Caco-2 (cell line): ENCODE data around the gene CPA4. TPM values are rescaled to one million over a fixed set of nuclear protein-coding genes. Genes with fewer than 3 reads are reported as not detected.

ENCODE experiments used
- BruUV-seq: library from RNA; stranded (reverse); fragments of 400-500 nt; replicated peaks from 2 replicates; lab custom pipeline; 2021; lab: Mats Ljungman, UMichigan
- CTCF ChIA-PET: fragments of 300-600 bp; sonication (Branson Sonifier 250); formaldehyde crosslinking; loops from one replicate; lab custom pipeline; 2022; ENCODE audit warnings: antibody characterized with exemption; lab: Charles Lee
- POLR2A ChIA-PET: fragments of 300-600 bp; sonication (Branson Sonifier 250); formaldehyde crosslinking; loops from one replicate; lab custom pipeline; 2022; ENCODE audit warnings: antibody characterized with exemption; lab: Charles Lee
- DNase-seq, 2 experiments: peaks; one replicate each; pipeline versions ENCODE4 v3.0.0 to v3.0.0-alpha.2; 2020 to 2022
- H3K27me3 ChIP-seq: replicated peaks from 2 replicates; pipeline ENCODE4 v1.6.0; 2011; ENCODE audit warnings: low read length; ENCODE audit not compliant: control insufficient read depth, insufficient read depth
- H3K36me3 ChIP-seq: 2 replicates; pipeline ENCODE4 v1.5.1; 2011; ENCODE audit warnings: low read length; ENCODE audit not compliant: control insufficient read depth, insufficient read depth
- H3K4me1 ChIP-seq: fragments of 250-450 bp; sonication (Bioruptor Pico); 2 replicates; pipeline ENCODE4 v1.5.1; 2020; ENCODE audit warnings: mild to moderate bottlenecking
- H3K4me3 ChIP-seq: 2 replicates; pipeline ENCODE4 v1.5.1; 2011; ENCODE audit warnings: low read depth, mild to moderate bottlenecking, control low read depth, low read length
- H3K9me3 ChIP-seq: fragments of 250-450 bp; sonication (Bioruptor Pico); 2 replicates; pipeline ENCODE4 v1.5.1; 2020; ENCODE audit warnings: mild to moderate bottlenecking, moderate library complexity
- H3K27ac Mint-ChIP-seq: one replicate; pipeline ENCODE4 v1.8.0; 2022; ENCODE audit warnings: mixed read lengths; ENCODE audit not compliant: unreplicated experiment
- H3K27me3 Mint-ChIP-seq: one replicate; pipeline ENCODE4 v1.8.0; 2022; ENCODE audit warnings: mixed read lengths; ENCODE audit not compliant: insufficient read depth, unreplicated experiment
- H3K36me3 Mint-ChIP-seq: one replicate; pipeline ENCODE4 v1.8.0; 2022; ENCODE audit warnings: mild to moderate bottlenecking, mixed read lengths; ENCODE audit not compliant: insufficient read depth, unreplicated experiment
- H3K4me1 Mint-ChIP-seq: one replicate; pipeline ENCODE4 v1.8.0; 2022; ENCODE audit warnings: low read depth, mixed read lengths; ENCODE audit not compliant: unreplicated experiment
- H3K4me3 Mint-ChIP-seq: one replicate; pipeline ENCODE4 v1.8.0; 2022; ENCODE audit warnings: mild to moderate bottlenecking, moderate library complexity, mixed read lengths; ENCODE audit not compliant: unreplicated experiment
- H3K9me3 Mint-ChIP-seq: one replicate; pipeline ENCODE4 v1.8.0; 2022; ENCODE audit warnings: mixed read lengths; ENCODE audit not compliant: unreplicated experiment
- CTCF ChIP-seq, 2 experiments: fragments of 200-600 bp in 1 of 2; IDR thresholded peaks; 1 replicate in 1 of 2; 2 replicates in 1 of 2; pipeline versions ENCODE4 v1.5.1 to v1.8.0; 2011 to 2022; ENCODE audit warnings: antibody characterized with exemption in 1 of 2, control low read depth in 1 of 2, inconsistent platforms in 1 of 2, low read depth in 1 of 2, low read length in 1 of 2, mild to moderate bottlenecking in 1 of 2, moderate library complexity in 1 of 2; ENCODE audit not compliant: insufficient read depth in 1 of 2, severe bottlenecking in 1 of 2, unreplicated experiment in 1 of 2
- intact Hi-C: fragments of 100-400 bp; cut with micrococcal nuclease; formaldehyde crosslinking; loops from one replicate; pipeline ENCODE4 v1.10.0; 2022; ENCODE audit not compliant: unreplicated experiment
- total RNA-seq: library from RNA; stranded (reverse); gene quantifications from 2 replicates; pipeline ENCODE4 v1.2.3, GENCODE V29; 2022

The CPA4 gene
- total RNA-seq, 1 experiment from 2014 or later, result 0.59 TPM

- Mint-ChIP-seq H3K27ac (peak overlapping the region; percentile 80), H3K4me1 (peaks cover 36% of the 10 kb centered on the region), H3K9me3 (peaks cover 10% of the 10 kb centered on the region), H3K4me3 (peak overlapping the region; percentile 48), H3K36me3 (peaks cover 14% of the 10 kb centered on the region), H3K27me3 (no peaks in the 10 kb centered on the region)
- H3K4me3 ChIP-seq, result no peak overlapping the region
- H3K36me3 ChIP-seq, result 0 out of 2 replicates have a peak, but pooled peaks cover 2% of the 10 kb centered on the region
- intact Hi-C loops, result no loop called here
- POLR2A ChIA-PET, result no interaction called here
- H3K27me3 ChIP-seq, result no peaks in the 10 kb centered on the region
- peak; percentile 58 to 68 for DNase-seq
- no TSS peak for BruUV-seq
- CTCF ChIA-PET, result no interaction called here
- H3K4me1 ChIP-seq, result peaks cover 52% of the 10 kb centered on the region
- no peak for TF ChIP-seq CTCF (IDR thresholded peaks at IDR 0.05; ENCODE audit: insufficient read depth in 1 of 2, low read depth in 1 of 2, low read length in 1 of 2, severe bottlenecking in 1 of 2, unreplicated experiment in 1 of 2)
- H3K9me3 ChIP-seq, result no peaks in the 10 kb centered on the region
These were observed 76.2 kb downstream of the CPA4 start for GRCh38 chr7:130369110-130369711.

DNA sequence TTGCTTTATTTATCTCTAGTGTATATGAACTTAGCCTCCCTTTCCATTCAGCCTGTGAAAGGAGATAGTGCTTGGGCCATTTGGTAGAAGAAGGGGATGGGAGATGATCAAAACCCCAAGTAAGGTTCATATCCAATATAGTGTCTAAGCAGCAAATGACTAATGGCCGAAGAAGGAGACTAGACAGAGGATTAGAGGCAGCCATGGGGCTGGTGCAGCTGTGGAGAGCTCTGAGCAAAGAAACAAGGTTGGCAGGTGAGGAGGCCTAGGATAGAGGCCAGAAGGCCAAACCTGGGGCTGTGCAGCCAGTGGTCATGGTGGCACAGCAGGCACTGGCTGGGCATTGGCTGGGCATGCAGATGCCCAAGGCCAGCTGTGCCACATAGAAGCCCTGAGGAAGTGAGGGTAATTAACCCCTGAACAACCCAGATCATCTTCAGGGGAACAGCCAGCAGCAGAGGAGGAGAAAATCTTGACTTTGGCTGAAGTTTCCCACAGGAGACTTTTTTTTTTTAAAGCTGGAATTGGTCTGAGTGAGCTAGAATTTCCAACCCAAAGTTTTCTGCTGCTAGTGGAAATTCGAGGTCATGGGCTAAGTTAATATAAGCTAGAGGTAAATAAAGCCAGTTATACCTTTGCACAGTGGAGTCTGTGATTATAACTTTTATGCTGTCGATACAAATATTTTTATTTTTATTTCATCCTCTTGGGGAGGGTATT lies 77.0 kb downstream of the CPA4 start:
- Histone ChIP-seq H3K4me1 (peaks cover 60% of the 10 kb centered on the region), H3K27me3 (no peaks in the 10 kb centered on the region), H3K4me3 (no peak overlapping the region), H3K36me3 (0 out of 2 replicates have a peak, but pooled peaks cover 2% of the 10 kb centered on the region), H3K9me3 (no peaks in the 10 kb centered on the region)
- intact Hi-C loops, result no loop called here
- Mint-ChIP-seq H3K36me3 (peaks cover 14% of the 10 kb centered on the region), H3K4me1 (peaks cover 42% of the 10 kb centered on the region), H3K27ac (peak overlapping the region; percentile 80), H3K9me3 (peaks cover 10% of the 10 kb centered on the region), H3K27me3 (no peaks in the 10 kb centered on the region), H3K4me3 (peak overlapping the region; percentile 48)
- no peak for DNase-seq
- no TSS peak for BruUV-seq
- POLR2A ChIA-PET, result no interaction called here
- no peak for TF ChIP-seq CTCF (IDR thresholded peaks at IDR 0.05; ENCODE audit: insufficient read depth in 1 of 2, low read depth in 1 of 2, low read length in 1 of 2, severe bottlenecking in 1 of 2, unreplicated experiment in 1 of 2)
- CTCF ChIA-PET, result no interaction called here

DNA sequence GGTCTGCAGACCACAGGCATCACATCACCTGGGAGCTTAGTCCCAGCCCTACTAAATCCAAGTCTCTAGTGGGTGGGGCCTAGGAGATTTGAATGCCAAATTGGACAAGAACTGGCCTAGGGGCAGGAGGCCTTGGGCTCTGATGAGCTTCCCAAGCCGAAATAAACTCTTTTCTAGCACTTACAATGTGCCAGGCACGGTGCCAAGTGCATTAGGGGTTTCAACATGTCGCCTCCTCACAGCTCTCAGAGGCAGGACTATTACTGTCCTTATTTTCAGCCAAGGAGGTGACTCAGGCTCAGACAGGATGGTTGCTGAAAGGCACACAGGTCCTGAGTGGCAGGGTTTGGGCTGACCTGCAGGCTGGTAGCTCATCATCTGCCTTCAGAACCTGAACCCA lies 78.1 kb downstream of the CPA4 start:
- peaks cover 56% of the 10 kb centered on the region for H3K4me1 ChIP-seq
- H3K4me3 ChIP-seq, result no peak overlapping the region
- TF ChIP-seq CTCF (IDR thresholded peaks at IDR 0.05; ENCODE audit: insufficient read depth in 1 of 2, low read depth in 1 of 2, low read length in 1 of 2, severe bottlenecking in 1 of 2, unreplicated experiment in 1 of 2), result no peak
- ChIA-PET POLR2A (no interaction called here), CTCF (interaction anchor here (0.7 kb wide), 1 partner anchor 274 kb away, joined by 3 read pairs; no protein-coding TSS in a partner anchor)
- no peak for DNase-seq
- intact Hi-C loops, result no loop called here
- Mint-ChIP-seq H3K4me1 (peaks cover 42% of the 10 kb centered on the region), H3K27ac (no peak overlapping the region), H3K9me3 (peaks cover 13% of the 10 kb centered on the region), H3K4me3 (no peak overlapping the region), H3K27me3 (no peaks in the 10 kb centered on the region), H3K36me3 (peaks cover 14% of the 10 kb centered on the region)
- no TSS peak for BruUV-seq
- no peaks in the 10 kb centered on the region for H3K27me3 ChIP-seq
- H3K36me3 ChIP-seq, result 0 out of 2 replicates have a peak, but pooled peaks cover 2% of the 10 kb centered on the region
- H3K9me3 ChIP-seq, result peaks cover 5% of the 10 kb centered on the region; the same call in 1 of the 2 replicates
